Measurements from ENCODE around the gene ADAMTS18.

GRCh38 chr16:77437859-77438258 is 3.0 kb upstream of the ADAMTS18 start:
- TF ChIP-seq CTCF (conservative IDR thresholded peaks at IDR 0.05) (no peak), EZH2 (IDR thresholded peaks at IDR 0.05; ENCODE audit: low read depth) (no peak)
